SH-SY5Y (cell line): ENCODE data around the gene RPS26.

Experiments used
- GATA2 ChIP-seq: IDR thresholded peaks from 2 replicates; pipeline ENCODE4 v1.6.1; 2011; ENCODE audit warnings: mild to moderate bottlenecking, low read depth, low read length
- GATA3 ChIP-seq: IDR thresholded peaks from 2 replicates; pipeline ENCODE4 v1.6.1; 2011; ENCODE audit warnings: low read depth, mild to moderate bottlenecking, low read length, moderate library complexity

GRCh38 chr12:56086608-56087007 is 44.9 kb downstream of the RPS26 start:
- TF ChIP-seq GATA3 (no peak), GATA2 (no peak)
